Activated T-helper 9 cell treated with anti-CD3 and anti-CD28 coated beads, Interleukin-2, amount 50 U/mL, for 16 hours (primary cell): Measurements from ENCODE around the gene SFTPD.

Source experiments
- DNase-seq: peaks from one replicate; pipeline ENCODE4 v3.0.0-alpha.2; 2020; ENCODE audit warnings: low read depth

SFTPD gene

GRCh38 chr10:79944428-79945395, 4.2 kb downstream of the SFTPD start:
- DNase-seq: no peak

- no peak for DNase-seq
Measured at GRCh38 chr10:79943871-79944270, 5.0 kb downstream of the SFTPD start.

GRCh38 chr10:79942261-79943185, 6.4 kb downstream of the SFTPD start:
- no peak for DNase-seq

GRCh38 chr10:79941585-79942210, 7.2 kb downstream of the SFTPD start:
- no peak for DNase-seq

GRCh38 chr10:79941146-79941545, 7.8 kb downstream of the SFTPD start:
- DNase-seq: no peak

GRCh38 chr10:79940431-79940830, 8.5 kb downstream of the SFTPD start:
- DNase-seq: no peak

- no peak for DNase-seq
Measured at GRCh38 chr10:79939969-79940368, 8.9 kb downstream of the SFTPD start.

DNA sequence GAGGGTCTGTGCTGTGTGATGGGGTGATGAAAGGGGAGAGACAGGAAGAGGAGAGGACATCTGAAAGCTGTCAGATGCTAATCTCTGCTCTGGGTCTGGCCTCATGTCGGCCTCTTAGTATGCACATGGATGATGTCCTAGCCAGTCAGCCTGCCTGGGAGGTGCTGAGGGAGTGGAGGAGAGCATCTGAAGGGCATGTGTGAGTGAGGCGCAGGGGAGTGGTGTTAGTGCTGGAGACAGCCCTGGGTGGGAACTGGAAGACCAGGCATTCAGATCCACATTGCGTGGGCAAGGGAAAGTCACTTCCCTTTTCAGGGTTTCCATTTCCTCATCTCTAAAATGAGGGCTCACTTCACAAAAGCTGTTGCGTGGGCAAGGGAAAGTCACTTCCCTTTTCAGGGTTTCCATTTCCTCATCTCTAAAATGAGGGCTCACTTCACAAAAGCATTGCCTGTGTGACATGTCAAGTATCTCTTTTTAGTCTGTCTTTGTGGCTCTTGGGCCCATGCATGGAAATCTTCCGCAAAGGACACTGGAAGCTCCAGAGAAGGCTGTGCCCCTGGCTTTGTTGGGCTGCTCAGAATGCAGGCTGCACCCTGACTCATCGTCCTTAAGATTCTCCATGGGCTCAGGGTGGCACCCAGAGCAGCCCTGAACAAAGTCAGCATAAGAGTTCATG, 10.0 kb downstream of the SFTPD start:
- DNase-seq: no peak

GRCh38 chr10:79937701-79938151, 11.2 kb downstream of the SFTPD start:
- DNase-seq: no peak

- DNase-seq: no peak
Measured at GRCh38 chr10:79936625-79937615, 12.0 kb downstream of the SFTPD start.

DNA sequence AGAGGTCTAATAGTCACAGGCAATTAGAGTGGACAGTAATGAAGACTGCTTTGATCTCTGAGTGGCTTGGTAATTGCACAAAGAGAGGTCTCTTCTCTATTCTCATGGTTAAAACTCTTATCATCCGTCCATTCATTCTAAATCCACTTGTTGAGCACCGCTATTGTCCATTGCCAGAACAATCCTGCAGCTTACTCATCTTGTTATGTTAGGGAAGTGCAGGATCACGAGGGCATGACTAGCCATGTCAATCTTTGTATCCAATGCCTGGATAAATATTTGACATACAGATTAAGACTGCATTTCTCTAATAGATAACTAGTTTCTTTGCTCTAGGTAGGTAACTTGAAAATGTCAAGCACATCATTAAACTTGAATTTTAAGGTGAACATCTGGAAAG, 14.9 kb downstream of the SFTPD start:
- no peak for DNase-seq

DNA sequence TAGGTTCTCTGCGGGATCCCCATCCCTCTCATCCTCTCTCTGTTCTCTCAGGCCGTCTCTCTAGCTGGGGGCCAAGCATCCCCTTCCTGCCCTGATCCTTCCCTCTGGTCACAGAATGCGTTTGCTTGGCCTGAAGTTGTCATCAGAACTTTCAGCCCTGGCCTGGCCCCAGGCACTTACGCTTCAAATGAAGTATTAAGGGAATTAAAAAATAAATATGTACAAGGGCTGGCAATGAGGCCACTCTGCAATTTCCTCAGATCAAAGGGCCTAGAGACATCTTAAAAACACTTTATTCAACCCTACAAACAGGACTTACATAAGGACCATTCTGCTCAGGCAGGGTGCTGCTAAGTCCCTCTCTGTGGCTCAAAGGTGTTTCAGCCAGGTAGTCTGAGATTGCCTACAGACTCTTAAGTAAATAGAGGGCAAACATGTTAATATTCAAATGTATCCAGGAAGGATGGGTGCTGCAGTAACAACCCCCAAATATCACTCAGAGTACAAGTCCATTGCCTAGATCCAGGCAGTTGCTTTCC, 16.0 kb downstream of the SFTPD start:
- DNase-seq: no peak

GRCh38 chr10:79932307-79932706, 16.6 kb downstream of the SFTPD start:
- DNase-seq: no peak

DNA sequence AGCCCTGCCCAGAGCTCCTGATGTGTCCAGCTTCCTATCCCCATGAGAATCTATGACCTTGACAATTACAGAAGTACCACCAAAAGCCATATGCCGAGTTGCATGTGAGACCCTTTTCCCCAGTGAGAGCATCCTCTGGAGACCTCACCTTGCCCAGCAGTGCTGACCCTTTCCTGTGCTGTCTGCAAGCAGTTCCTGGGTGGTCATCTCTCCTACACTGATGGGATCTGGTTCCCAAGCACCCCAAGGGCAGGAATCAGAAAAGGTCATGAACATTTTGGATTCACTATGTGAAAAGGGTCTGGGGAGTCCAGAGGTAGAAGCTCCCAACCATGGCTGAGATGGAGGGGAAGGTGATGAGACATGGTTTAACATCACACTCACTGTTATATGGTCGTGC, 18.2 kb downstream of the SFTPD start:
- DNase-seq: no peak

- DNase-seq: no peak
Measured at GRCh38 chr10:79930267-79930666, 18.6 kb downstream of the SFTPD start.

DNA sequence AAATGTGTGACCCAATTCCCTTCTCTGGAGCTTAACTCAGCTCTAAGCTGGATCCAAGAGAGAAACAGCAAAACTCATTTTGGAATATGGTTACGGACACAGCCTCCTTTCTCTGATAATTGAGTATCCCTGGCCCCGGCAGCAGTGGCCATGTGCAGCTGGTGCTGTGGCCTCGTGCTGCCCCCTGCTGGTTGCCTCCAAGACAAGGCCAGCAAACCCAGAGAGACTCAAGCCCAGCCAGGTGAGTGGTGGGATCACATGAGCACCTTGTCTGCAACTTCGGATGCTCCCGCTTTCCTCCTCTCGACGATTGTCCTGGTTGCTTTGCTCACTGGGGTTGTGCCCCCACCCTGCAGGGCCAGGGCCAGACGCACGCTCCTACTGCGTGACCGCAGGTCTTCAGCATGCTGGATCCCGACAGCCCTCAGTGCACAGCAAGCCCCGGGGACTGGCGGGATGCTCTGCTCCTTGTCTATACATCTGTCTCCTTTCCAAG, 19.4 kb downstream of the SFTPD start:
- DNase-seq: peak; percentile 59

DNA sequence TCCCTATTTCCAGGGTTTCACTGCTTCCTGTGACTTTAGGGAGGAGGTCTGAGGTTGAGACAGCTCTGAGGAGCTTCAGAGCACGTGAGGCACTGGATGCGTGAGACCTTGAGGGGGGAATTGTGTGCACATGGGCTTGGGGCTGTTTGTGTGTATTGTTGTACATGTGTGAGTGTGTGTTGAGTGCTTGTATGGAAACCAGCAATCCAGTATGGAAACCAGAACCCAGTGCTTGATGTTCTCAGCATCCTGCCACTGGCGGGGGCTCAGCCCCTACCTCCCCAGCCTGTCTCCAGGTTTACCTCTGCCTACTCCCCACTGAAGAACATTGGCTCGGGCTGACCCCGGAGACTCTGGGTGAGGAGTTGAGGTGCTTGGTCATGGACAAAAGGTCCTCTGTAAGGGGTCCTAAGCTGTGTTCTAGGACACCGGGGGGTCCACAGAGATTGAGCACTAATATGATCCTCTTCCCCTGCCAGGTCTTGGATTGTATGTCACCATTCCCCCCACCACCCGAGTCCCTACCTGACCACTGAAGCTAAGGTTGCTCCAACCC, 20.8 kb downstream of the SFTPD start:
- DNase-seq: no peak

DNA sequence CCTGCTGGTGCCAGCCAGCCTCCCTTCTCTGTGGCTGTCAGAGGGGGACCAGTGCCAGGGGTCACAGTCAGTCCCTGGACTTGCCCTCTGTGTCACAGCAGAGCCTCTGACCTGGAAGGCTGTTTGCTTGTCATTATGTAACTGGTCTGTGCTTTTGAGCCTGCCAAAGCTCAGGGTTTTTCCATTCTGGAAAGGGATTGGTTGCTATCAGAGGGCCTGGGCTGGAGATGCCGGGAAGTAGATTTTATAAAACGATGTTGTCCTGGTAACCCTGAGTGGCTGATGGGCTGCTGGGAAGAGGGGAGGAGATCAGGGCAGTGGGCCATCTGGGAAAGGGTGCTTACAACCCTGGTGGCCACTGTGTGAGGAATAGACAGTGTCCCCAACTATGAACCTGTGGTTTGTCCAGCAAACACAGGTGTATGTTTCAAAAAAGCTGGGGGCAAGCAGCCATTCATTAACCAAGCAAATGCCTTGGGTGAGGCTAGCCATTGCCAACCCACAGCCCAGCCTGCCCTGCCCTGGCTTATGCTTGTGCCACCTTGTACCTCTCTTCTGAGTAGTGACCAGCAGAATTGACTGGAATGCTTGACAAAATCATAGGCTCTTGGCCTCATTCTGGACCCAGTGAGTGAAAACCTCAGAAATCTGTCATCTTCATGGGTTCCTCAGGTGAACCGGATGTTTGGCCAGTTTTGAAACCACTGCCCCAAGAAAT, 21.6 kb downstream of the SFTPD start:
- DNase-seq: no peak

DNA sequence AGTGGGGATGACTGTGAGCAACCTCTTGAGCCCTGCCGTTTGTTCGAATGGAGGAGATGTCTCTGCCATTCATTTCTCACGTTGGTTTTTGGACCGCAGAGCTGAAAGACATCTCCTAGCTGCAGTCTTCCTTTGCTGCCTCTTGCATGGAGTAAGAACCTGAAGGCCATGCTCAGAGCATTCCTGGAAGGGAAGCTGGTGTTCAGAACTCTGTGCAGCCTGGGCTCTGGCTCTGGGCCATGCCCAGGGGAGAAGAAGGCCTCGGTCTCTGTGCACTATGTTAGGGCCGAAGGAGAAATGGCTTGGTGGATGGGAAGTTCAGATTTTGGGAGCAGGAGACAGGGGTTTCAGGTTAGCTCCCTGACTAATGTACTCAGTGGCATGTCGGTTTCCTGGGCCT, 22.9 kb downstream of the SFTPD start:
- DNase-seq: no peak
